C4-2B (cell line): ENCODE results near the gene NEGR1.

Experiments used
- CTCF ChIP-seq: fragments of 450-650 bp; conservative IDR thresholded peaks from 2 replicates; pipeline ENCODE4 v1.5.1; 2017; ENCODE audit warnings: mild to moderate bottlenecking
- ZFX ChIP-seq: fragments of 450-650 bp; IDR thresholded peaks from 2 replicates; pipeline ENCODE4 v1.6.1; 2017

DNA sequence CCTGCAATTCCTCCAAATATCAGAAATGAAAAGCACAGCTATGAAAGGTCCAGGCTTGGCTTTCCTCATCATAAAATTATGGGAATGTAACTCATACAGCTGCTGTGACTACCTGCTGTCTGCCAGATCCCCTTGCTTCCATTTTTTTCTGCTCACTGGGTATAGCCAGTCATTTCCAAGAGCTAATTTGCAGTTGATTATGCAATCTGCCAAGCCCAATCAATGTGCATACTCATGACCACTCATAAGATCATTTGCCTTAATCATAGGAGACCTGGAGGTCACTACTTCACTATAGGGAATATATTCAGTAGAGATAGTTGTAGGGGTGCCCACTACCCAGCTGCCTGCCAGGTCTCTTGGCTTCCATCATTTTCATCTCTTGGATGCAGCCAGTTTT, 783.8 kb downstream of the NEGR1 start:
- TF ChIP-seq CTCF: no peak
- TF ChIP-seq ZFX: no peak
